Measurements from ENCODE around the gene ADGB.

DNA sequence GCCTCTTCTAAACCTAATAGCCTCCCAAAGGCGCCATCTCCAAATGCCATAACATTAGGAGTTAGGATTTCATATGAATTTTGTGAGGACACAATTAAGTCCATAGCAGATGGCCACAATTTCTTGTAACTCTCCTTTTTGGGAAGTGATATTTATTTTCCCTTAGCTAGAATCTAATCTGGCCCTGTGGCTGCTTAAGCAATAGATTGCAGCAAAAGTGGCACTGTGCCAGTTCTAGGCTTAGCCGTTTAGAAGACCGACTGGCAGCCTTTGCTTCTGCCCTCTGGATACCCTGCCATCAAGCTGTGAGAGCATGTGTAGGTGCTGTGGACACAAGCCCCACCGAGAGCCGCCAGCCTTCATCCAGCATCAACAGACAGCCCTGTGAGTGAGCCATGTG is 15.9 kb upstream of the ADGB start:
- TF ChIP-seq BHLHE40 (IDR thresholded peaks at IDR 0.05; ENCODE audit: borderline replicate concordance) = no peak
- TF ChIP-seq LEF1 (IDR thresholded peaks at IDR 0.05; ENCODE audit: borderline replicate concordance) = no peak
- no peak for TF ChIP-seq ARNT (IDR thresholded peaks at IDR 0.05)
- TF ChIP-seq FOXA1 (IDR thresholded peaks at IDR 0.05) = no peak
- no peak for TF ChIP-seq FOXK2 (IDR thresholded peaks at IDR 0.05)
- TF ChIP-seq SP1 (IDR thresholded peaks at IDR 0.05) = no peak
- no peak for TF ChIP-seq ELF4 (IDR thresholded peaks at IDR 0.05)
- TF ChIP-seq FOXM1 (IDR thresholded peaks at IDR 0.05; ENCODE audit: borderline replicate concordance) = no peak
